Heart left ventricle (tissue), 13 donors: Measurements from ENCODE around the gene GPR180.

Experiments used
- POLR2A ChIP-seq, 2 donors: fragments of 450-650 bp; IDR thresholded peaks; one replicate each; pipeline ENCODE4 v1.6.1; 2017; ENCODE audit warnings: antibody characterized with exemption in 2 of 2, mild to moderate bottlenecking in 2 of 2, moderate library complexity in 2 of 2
- TF ChIP-seq, protein P1 (sequence below), 12 donors: fragments of 200-600 bp; sonication (generic) in 4 of 12; IDR thresholded peaks; one replicate each; pipeline versions ENCODE4 v1.5.0 to v1.8.0; 2018 to 2022; ENCODE audit warnings: antibody characterized with exemption in 12 of 12, mild to moderate bottlenecking in 5 of 12
- donor health status: ischemic (EF 13 %, LVEDD 7.1; RV severe dilation, severe dysfunction).
- donor health status: DM: no; HTN: yes; CAD: no.
- donor health status: DM: no; HTN: no; CAD: no.
- donor health status: ischemic (EF 25% LVEDD 6.9; RV normal size, moderate dysfunction).
- donor health status: ischemic (EF 25% LVEDD 5.7; RV mildly dilated, moderate dysfunction).
- donor health status: ischemic (EF 35%, LVEDD 5.7; RV mildly dilated, moderate dysfunction).
- donor health status: nonischemic (EF 11% LVEDD 7.7; RV severe dilation, severe dysfunction).
- donor health status: DM: yes; HTN: yes; CAD: no.
- donor health status: PGD.
- donor health status: ischemic (EF 29% LVEDD 5.4; RV normal size, mild dysfunction).
- donor health status: nonischemic (EF 23%, LVEDD 6.1; RV moderate dilation, normal function).

DNA sequence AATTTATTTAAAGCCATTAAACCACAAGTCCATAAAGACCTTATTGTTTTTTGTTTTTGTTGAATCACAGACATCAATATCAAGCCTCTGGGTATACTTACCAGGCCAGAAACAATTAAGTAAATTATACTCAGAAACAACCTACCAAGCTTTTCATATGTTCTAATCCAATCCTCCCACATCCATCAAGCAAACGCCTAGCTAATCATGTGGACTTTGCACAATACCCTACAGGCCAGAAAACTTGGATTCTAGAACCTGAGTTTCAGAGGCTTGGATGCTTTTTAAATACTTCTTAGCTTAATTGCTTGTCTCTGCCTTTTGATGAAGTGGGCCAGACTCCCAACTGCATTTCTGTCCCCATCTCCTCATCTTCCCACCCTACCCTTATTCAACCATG is 45.6 kb upstream of the GPR180 start:
- TF ChIP-seq, protein P1, sequence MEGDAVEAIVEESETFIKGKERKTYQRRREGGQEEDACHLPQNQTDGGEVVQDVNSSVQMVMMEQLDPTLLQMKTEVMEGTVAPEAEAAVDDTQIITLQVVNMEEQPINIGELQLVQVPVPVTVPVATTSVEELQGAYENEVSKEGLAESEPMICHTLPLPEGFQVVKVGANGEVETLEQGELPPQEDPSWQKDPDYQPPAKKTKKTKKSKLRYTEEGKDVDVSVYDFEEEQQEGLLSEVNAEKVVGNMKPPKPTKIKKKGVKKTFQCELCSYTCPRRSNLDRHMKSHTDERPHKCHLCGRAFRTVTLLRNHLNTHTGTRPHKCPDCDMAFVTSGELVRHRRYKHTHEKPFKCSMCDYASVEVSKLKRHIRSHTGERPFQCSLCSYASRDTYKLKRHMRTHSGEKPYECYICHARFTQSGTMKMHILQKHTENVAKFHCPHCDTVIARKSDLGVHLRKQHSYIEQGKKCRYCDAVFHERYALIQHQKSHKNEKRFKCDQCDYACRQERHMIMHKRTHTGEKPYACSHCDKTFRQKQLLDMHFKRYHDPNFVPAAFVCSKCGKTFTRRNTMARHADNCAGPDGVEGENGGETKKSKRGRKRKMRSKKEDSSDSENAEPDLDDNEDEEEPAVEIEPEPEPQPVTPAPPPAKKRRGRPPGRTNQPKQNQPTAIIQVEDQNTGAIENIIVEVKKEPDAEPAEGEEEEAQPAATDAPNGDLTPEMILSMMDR (IDR thresholded peaks at IDR 0.05), result no peak
- TF ChIP-seq POLR2A (IDR thresholded peaks at IDR 0.05), result no peak
